Endothelial cell of umbilical vein (primary cell): ENCODE measurements around the gene OR10A6. TPM values are rescaled to one million over a fixed set of nuclear protein-coding genes. Genes with fewer than 3 reads are reported as not detected.

ENCODE experiments used
- BruUV-seq: library from RNA; stranded (reverse); fragments of 400-500 nt; replicated peaks from 2 replicates; lab custom pipeline; 2021; lab: Mats Ljungman, UMichigan
- CTCF ChIA-PET: fragments of 300-600, 350-600 bp; sonication (Branson Sonifier 250); formaldehyde crosslinking; loops from one replicate; lab custom pipeline; 2021; ENCODE audit warnings: antibody characterized with exemption, inconsistent platforms; lab: Charles Lee
- POLR2A ChIA-PET: fragments of 300-600, 350-600 bp; sonication (Branson Sonifier 250); formaldehyde crosslinking; loops from one replicate; lab custom pipeline; 2021; ENCODE audit warnings: antibody characterized with exemption, inconsistent platforms; lab: Charles Lee
- DNase-seq: peaks from one replicate; pipeline ENCODE4 v3.0.0-alpha.2; 2011; ENCODE audit warnings: low read depth, low spot score
- FAIRE-seq: peaks from 2 replicates; lab custom pipeline; 2011; peaks lifted over from hg19 to GRCh38; lab: Jason Lieb, UNC
- H2AFZ ChIP-seq: 2 replicates; pipeline ENCODE4 v1.6.0; 2012; ENCODE audit warnings: low read depth, low read length, control low read depth, inconsistent platforms
- H3K27ac ChIP-seq: 2 replicates; pipeline ENCODE4 v1.5.1; 2011; ENCODE audit warnings: low read depth, mild to moderate bottlenecking, control low read depth, low read length, moderate library complexity; ENCODE audit not compliant: insufficient read depth
- H3K27me3 ChIP-seq, 2 experiments: 2 replicates each; pipeline versions ENCODE4 v1.6.0 to v1.6.1; 2011; ENCODE audit warnings: low read length in 2 of 2, mixed read lengths in 1 of 2; ENCODE audit not compliant: control insufficient read depth in 2 of 2, insufficient read depth in 2 of 2
- H3K36me3 ChIP-seq, 2 experiments: 2 replicates in 1 of 2; 3 replicates in 1 of 2; pipeline ENCODE4 v1.5.1; 2011; ENCODE audit warnings: low read length in 2 of 2, mild to moderate bottlenecking in 1 of 2, moderate library complexity in 1 of 2; ENCODE audit not compliant: control insufficient read depth in 2 of 2, insufficient read depth in 2 of 2; ENCODE audit errors: extremely low read depth in 1 of 2
- H3K4me1 ChIP-seq: 3 replicates; pipeline ENCODE4 v1.5.1; 2011; ENCODE audit warnings: mild to moderate bottlenecking, low read length; ENCODE audit not compliant: control insufficient read depth, insufficient read depth; ENCODE audit errors: extremely low read depth
- H3K4me2 ChIP-seq: 2 replicates; pipeline ENCODE4 v1.6.1; 2011; ENCODE audit warnings: low read length, control low read depth, mixed read lengths; ENCODE audit not compliant: insufficient read depth
- H3K4me3 ChIP-seq, 3 experiments: fragments of 200-600 bp in 1 of 3; sonication (generic), shearing (Covaris generic) in 1 of 3; replicated peaks in 1 of 3; 2 replicates each; pipeline ENCODE4 v1.5.1; 2011 to 2016; ENCODE audit warnings: control low read depth in 3 of 3, low read length in 3 of 3, mild to moderate bottlenecking in 2 of 3, inconsistent platforms in 1 of 3, low read depth in 1 of 3, moderate library complexity in 1 of 3; ENCODE audit not compliant: insufficient read depth in 1 of 3
- H3K79me2 ChIP-seq: 2 replicates; pipeline ENCODE4 v1.6.0; 2012; ENCODE audit warnings: low read length, inconsistent platforms; ENCODE audit not compliant: control insufficient read depth, insufficient read depth
- H3K9ac ChIP-seq: replicated peaks from 2 replicates; pipeline ENCODE3; 2011; ENCODE audit warnings: low read length, control low read depth; ENCODE audit not compliant: insufficient read depth; ENCODE audit errors: extremely low read depth
- H3K9me1 ChIP-seq: replicated peaks from 3 replicates; pipeline ENCODE4 v1.6.0; 2011; ENCODE audit warnings: mild to moderate bottlenecking, low read length; ENCODE audit not compliant: control insufficient read depth, insufficient read depth; ENCODE audit errors: extremely low read depth
- H3K9me3 ChIP-seq: replicated peaks from 2 replicates; pipeline ENCODE4 v1.5.1; 2012; ENCODE audit warnings: low read length, inconsistent platforms; ENCODE audit not compliant: control insufficient read depth, insufficient read depth
- H4K20me1 ChIP-seq: replicated peaks from 2 replicates; pipeline ENCODE3; 2011; ENCODE audit warnings: mild to moderate bottlenecking, low read length; ENCODE audit not compliant: control insufficient read depth, insufficient read depth; ENCODE audit errors: extremely low read depth
- CTCF ChIP-seq, 2 donors: IDR thresholded peaks; 1 replicate in 1 of 2; 2 replicates in 1 of 2; pipeline ENCODE4 v1.5.1; 2011; ENCODE audit warnings: low read length in 2 of 2, mild to moderate bottlenecking in 2 of 2, moderate library complexity in 2 of 2, control low read depth in 1 of 2, inconsistent platforms in 1 of 2, low read depth in 1 of 2; ENCODE audit not compliant: insufficient read depth in 1 of 2; ENCODE audit errors: extremely low read depth in 1 of 2
- EZH2 ChIP-seq: IDR thresholded peaks from 2 replicates; pipeline ENCODE4 v1.6.1; 2012; ENCODE audit warnings: borderline replicate concordance, low read depth, mild to moderate bottlenecking, moderate library complexity, low read length, inconsistent platforms; ENCODE audit not compliant: severe bottlenecking
- FOS ChIP-seq: IDR thresholded peaks from 2 replicates; pipeline ENCODE4 v1.6.1; 2011; ENCODE audit warnings: mild to moderate bottlenecking, low read length, moderate library complexity, borderline replicate concordance; ENCODE audit not compliant: insufficient read depth
- GATA2 ChIP-seq: IDR thresholded peaks from 2 replicates; pipeline ENCODE4 v1.7.0; 2011; ENCODE audit warnings: low read depth, mild to moderate bottlenecking, moderate library complexity, mixed read lengths, low read length; ENCODE audit not compliant: insufficient read length, insufficient read depth
- JUN ChIP-seq: IDR thresholded peaks from 2 replicates; pipeline ENCODE4 v1.6.1; 2011; ENCODE audit warnings: borderline replicate concordance, low read depth; ENCODE audit not compliant: insufficient read length, insufficient read depth
- MAX ChIP-seq: IDR thresholded peaks from 2 replicates; pipeline ENCODE4 v1.6.1; 2011; ENCODE audit not compliant: insufficient read depth, insufficient read length
- MYC ChIP-seq: IDR thresholded peaks from one replicate; pipeline ENCODE4 v1.6.1; 2011; ENCODE audit warnings: mild to moderate bottlenecking, low read depth, low read length
- POLR2A ChIP-seq: IDR thresholded peaks from 2 replicates; pipeline ENCODE4 v1.6.1; 2012; ENCODE audit warnings: low read depth, mild to moderate bottlenecking, control low read depth, low read length
- POLR2AphosphoS5 ChIP-seq: IDR thresholded peaks from 2 replicates; pipeline ENCODE4 v1.6.1; 2012; ENCODE audit warnings: low read depth, mild to moderate bottlenecking, control low read depth, low read length, moderate library complexity; ENCODE audit not compliant: insufficient read depth
- dilution Hi-C: fragments of 300-500 bp; cut with MboI; formaldehyde crosslinking; loops from one replicate; pipeline ENCODE4 v1.15.0; 2019; ENCODE audit warnings: low sequenced_read_pairs; ENCODE audit not compliant: extremely low pct_ligation_motif_present
- intact Hi-C: fragments of 100-400 bp; cut with micrococcal nuclease; formaldehyde crosslinking; loops from one replicate; pipeline ENCODE4 v1.10.0; 2022
- polyA plus RNA-seq, 4 experiments: library from polyadenylated mRNA; depleted of rRNA in 3 of 4; stranded (reverse) in 3 of 4; unstranded in 1 of 4; fragments of >200 nt; gene quantifications; 2 replicates each; pipeline versions ENCODE4 v1.2.1 to v1.2.3, GENCODE V29; 2011 to 2012; ENCODE audit warnings: missing spikeins in 1 of 4
- total RNA-seq: library from RNA; stranded (reverse); gene quantifications from 2 replicates; pipeline ENCODE4 v1.2.3, GENCODE V29; 2021

OR10A6 gene
- total and polyA plus RNA-seq, 2 donors (not counting 3 experiments of a cell fraction or from before 2014, with no cell fraction given): not detected

GRCh38 chr11:7955191-7955590 is 24.1 kb upstream of the OR10A6 start:
- FAIRE-seq (no peak), DNase-seq (no peak)
- no peaks in the 10 kb centered on the region for H3K9me3 ChIP-seq
- dilution Hi-C loops: no loop called here
- H3K27me3 ChIP-seq: peaks cover 0 to 8% of the 10 kb centered on the region in 2 experiments
- TF ChIP-seq POLR2A (no peak), POLR2AphosphoS5 (no peak), GATA2 (no peak), EZH2 (no peak), MAX (no peak), JUN (no peak), CTCF (IDR thresholded peaks at IDR 0.05; ENCODE audit: extremely low read depth in 1 of 2, insufficient read depth in 1 of 2, low read depth in 1 of 2, low read length in 2 of 2) (no peak), FOS (no peak), MYC (no peak)
- no peaks in the 10 kb centered on the region for H3K79me2 ChIP-seq
- no TSS peak for BruUV-seq
- POLR2A ChIA-PET: no interaction called here
- CTCF ChIA-PET: no interaction called here
- no peak overlapping the region for H3K4me2 ChIP-seq
- H3K9me1 ChIP-seq: no peaks in the 10 kb centered on the region
- intact Hi-C loops: no loop called here
- H3K27ac ChIP-seq: no peak overlapping the region
- no peaks in the 10 kb centered on the region for H3K4me1 ChIP-seq
- H3K36me3 ChIP-seq: no peaks in the 10 kb centered on the region
- no peak overlapping the region for H3K4me3 ChIP-seq
- no peak overlapping the region for H2AFZ ChIP-seq
- no peaks in the 10 kb centered on the region for H4K20me1 ChIP-seq
- H3K9ac ChIP-seq: no peak overlapping the region
